ENCODE measurements around the gene LDAF1.
"Not testable (repeated sequence)": the region's sequence is repeated elsewhere in the genome, so short reads cannot be mapped to it uniquely, and the experiment has no call there.

Gene LDAF1

GRCh38 chr16:21161211-21161610 lies 2.7 kb downstream of the LDAF1 start:
- no peak for DNase-seq (ENCODE audit: extremely low read depth in 1 of 2, low read depth in 1 of 2)

- no peak for DNase-seq (ENCODE audit: extremely low read depth in 1 of 2, low read depth in 1 of 2)
Observed at GRCh38 chr16:21162661-21163151, 4.2 kb downstream of the LDAF1 start.

DNA sequence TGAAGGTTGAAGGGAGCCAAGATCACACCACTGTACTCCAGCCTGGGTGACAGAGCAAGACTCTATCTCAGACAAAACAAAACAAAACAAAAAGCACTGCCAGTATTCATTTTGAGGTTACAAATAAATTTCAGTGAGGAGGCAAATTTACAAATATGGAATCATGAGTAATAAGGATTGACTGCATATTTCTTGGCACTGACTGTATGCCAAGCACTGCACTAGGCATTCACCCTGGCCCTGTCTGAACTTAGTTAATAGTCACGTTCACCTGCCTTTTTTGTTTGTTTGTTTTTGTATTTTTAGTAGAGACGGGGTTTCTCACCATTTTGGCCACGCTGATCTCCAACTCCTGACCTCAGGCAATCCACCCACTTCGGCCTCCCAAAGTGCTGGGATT lies 5.1 kb downstream of the LDAF1 start:
- DNase-seq (ENCODE audit: extremely low read depth in 1 of 2, low read depth in 1 of 2) = no peak

- no peak for DNase-seq (ENCODE audit: extremely low read depth in 1 of 2, low read depth in 1 of 2)
Observed at GRCh38 chr16:21164521-21165168, 6.2 kb downstream of the LDAF1 start.

GRCh38 chr16:21166561-21166961 lies 8.1 kb downstream of the LDAF1 start:
- DNase-seq (ENCODE audit: extremely low read depth in 1 of 2, low read depth in 1 of 2) = no peak

DNA sequence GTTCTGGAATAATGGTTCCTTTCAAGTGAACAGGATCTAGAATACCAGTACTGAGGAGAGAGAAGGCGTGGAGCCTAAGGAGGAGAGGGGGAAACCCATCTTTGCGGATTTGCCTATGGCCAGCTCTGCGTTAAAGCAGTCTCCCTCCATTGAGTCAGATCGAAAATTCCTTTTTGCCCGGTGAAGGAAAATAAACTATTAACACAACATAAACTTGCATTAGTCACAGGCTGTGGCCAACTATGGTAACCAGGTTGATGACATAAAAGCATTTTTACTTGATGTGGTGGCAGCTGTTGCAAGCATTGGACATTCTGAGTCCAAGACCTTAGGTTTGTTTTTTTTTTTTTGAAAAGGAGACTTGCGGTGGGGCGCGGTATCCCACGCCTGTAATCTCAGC lies 8.9 kb downstream of the LDAF1 start:
- DNase-seq (ENCODE audit: extremely low read depth in 1 of 2, low read depth in 1 of 2) = no peak

DNA sequence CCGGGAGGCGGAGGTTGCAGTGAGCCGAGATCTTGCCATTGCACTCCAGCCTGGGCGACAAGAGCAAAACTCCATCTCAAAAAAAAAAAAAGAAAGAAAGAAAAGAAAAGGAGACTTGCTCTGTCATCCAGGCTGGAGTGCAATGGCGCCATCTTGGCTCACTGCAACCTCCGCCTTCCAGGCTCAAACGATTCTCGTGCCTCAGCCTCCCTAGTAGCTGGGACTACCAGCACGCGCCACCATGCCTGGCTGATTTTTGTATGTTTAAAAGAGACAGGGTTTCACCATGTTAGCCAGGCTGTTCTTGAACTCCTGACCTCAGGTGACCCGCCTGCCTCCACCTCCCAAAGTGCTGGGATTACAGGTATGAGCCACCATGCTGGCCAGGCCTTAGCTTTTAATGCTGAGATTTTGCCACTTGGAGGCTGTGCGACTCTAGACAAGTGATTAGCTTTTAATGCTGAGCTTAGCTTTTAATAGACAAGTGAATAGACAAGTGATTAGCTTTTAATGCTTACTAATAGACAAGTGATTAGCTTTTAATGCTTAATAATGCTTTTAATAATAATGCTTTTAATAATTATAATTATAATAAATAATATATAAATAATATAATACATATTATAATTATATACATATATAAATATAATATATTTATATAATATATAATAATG lies 9.6 kb downstream of the LDAF1 start:
- no peak for DNase-seq (ENCODE audit: extremely low read depth in 1 of 2, low read depth in 1 of 2)

DNA sequence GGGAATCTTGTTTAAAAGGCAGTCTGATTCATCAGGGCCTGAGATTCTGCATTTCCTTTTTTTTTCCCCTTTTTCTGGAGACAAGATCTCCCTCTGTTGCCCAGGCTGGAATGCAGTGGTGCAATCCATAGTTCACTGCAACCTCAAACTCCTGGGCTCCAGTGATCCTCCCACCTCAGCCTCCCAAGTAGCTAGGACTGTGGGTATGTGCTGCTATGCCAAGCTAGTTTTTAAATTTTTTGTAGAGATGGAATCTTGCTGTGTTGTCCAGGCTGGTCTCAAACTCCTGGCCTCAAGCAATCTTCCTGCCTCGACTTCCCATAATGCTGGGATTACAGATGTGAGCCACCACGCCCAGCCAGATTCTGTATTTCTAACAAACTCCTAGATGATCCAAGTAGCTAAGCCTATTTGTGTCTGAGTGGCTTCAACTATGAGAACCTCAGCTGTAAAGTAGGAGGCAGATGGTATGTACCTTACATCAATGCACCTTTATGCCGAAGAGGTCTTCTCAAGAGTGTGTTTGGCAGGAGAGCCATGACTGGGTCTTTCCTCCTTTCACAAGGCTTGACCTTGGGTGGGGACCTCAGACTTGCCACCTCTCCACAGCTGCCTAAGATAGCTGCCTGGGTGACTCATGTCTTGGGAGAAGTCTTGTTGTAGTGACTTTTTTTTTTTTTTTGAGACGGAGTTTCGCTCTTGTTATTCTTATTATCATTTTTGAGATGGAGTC lies 10.9 kb downstream of the LDAF1 start:
- DNase-seq (ENCODE audit: extremely low read depth in 1 of 2, low read depth in 1 of 2) = no peak

- DNase-seq (ENCODE audit: extremely low read depth in 1 of 2, low read depth in 1 of 2) = not testable (repeated sequence)
Observed at GRCh38 chr16:21170116-21170515, 11.6 kb downstream of the LDAF1 start.

- DNase-seq (ENCODE audit: extremely low read depth in 1 of 2, low read depth in 1 of 2) = no peak
Observed at GRCh38 chr16:21172650-21173049, 14.2 kb downstream of the LDAF1 start.

GRCh38 chr16:21175397-21175796 lies 16.9 kb downstream of the LDAF1 start:
- DNase-seq (ENCODE audit: extremely low read depth in 1 of 2, low read depth in 1 of 2) = no peak

GRCh38 chr16:21179126-21179982 lies 20.9 kb downstream of the LDAF1 start:
- DNase-seq (ENCODE audit: extremely low read depth in 1 of 2, low read depth in 1 of 2) = no peak

DNA sequence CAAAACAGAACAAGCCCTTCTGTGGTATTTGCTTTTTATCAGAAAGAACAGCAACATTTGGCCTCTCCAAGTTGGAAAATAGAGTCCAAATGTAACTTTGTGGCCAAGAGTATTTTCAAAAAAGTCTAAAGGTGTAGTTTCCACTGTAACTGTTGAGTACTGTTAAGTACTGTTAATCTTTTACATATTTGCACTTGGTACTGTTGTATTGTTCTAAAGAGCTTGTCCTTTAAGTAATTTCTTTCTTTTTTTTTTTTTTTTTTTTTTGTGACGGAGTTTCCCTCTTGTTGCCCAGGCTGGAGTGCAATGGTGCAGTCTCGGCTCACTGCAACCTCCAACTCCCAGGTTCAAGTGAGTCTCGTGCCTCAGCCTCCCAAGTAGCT lies 21.5 kb downstream of the LDAF1 start:
- DNase-seq (ENCODE audit: extremely low read depth in 1 of 2, low read depth in 1 of 2) = no peak

GRCh38 chr16:21183995-21184394 lies 25.5 kb downstream of the LDAF1 start:
- no peak for DNase-seq (ENCODE audit: extremely low read depth in 1 of 2, low read depth in 1 of 2)

- no peak for DNase-seq (ENCODE audit: extremely low read depth in 1 of 2, low read depth in 1 of 2)
Observed at GRCh38 chr16:21184834-21185233, 26.4 kb downstream of the LDAF1 start.

GRCh38 chr16:21185659-21186325 lies 27.3 kb downstream of the LDAF1 start:
- no peak for DNase-seq (ENCODE audit: extremely low read depth in 1 of 2, low read depth in 1 of 2)

GRCh38 chr16:21186326-21186691 lies 27.8 kb downstream of the LDAF1 start:
- DNase-seq (ENCODE audit: extremely low read depth in 1 of 2, low read depth in 1 of 2) = no peak

- no peak for DNase-seq (ENCODE audit: extremely low read depth in 1 of 2, low read depth in 1 of 2)
Observed at GRCh38 chr16:21189311-21189710, 30.8 kb downstream of the LDAF1 start.

GRCh38 chr16:21190013-21190412 lies 31.5 kb downstream of the LDAF1 start:
- DNase-seq (ENCODE audit: extremely low read depth in 1 of 2, low read depth in 1 of 2) = no peak

GRCh38 chr16:21190599-21190998 lies 32.1 kb downstream of the LDAF1 start:
- DNase-seq (ENCODE audit: extremely low read depth in 1 of 2, low read depth in 1 of 2) = no peak

GRCh38 chr16:21192991-21193390 lies 34.5 kb downstream of the LDAF1 start:
- no peak for DNase-seq (ENCODE audit: extremely low read depth in 1 of 2, low read depth in 1 of 2)
